Uterus (tissue), 2 donors: ENCODE results near the gene CRYBA2.

Experiments used
- CTCF ChIP-seq, 4 experiments: fragments of 200-600 bp in 2 of 4; fragments of 450-650 bp in 2 of 4; sonication (generic) in 2 of 4; IDR thresholded peaks; one replicate each; pipeline ENCODE4 v1.5.1; 2016 to 2019; ENCODE audit warnings: antibody characterized with exemption in 4 of 4, mild to moderate bottlenecking in 2 of 4, moderate library complexity in 1 of 4
- POLR2A ChIP-seq, 2 donors: fragments of 450-650 bp; IDR thresholded peaks; one replicate each; pipeline ENCODE4 v1.6.1; 2016; ENCODE audit warnings: antibody characterized with exemption in 2 of 2, mild to moderate bottlenecking in 1 of 2, moderate library complexity in 1 of 2

- TF ChIP-seq CTCF (IDR thresholded peaks at IDR 0.05), result no peak
- TF ChIP-seq POLR2A (IDR thresholded peaks at IDR 0.05), result no peak
Observed at GRCh38 chr2:218991674-218992168, 1.5 kb downstream of the CRYBA2 start.
